Measurements from ENCODE around the gene BTAF1. TPM values are rescaled to one million over a fixed set of nuclear protein-coding genes. Genes with fewer than 3 reads are reported as not detected.

The BTAF1 gene
- total and polyA plus RNA-seq, 10 of the 15 experiments (the other 5 are each of a cell fraction or from before 2014, with no cell fraction given) = 11.8 to 157 (median 55.5) TPM

DNA sequence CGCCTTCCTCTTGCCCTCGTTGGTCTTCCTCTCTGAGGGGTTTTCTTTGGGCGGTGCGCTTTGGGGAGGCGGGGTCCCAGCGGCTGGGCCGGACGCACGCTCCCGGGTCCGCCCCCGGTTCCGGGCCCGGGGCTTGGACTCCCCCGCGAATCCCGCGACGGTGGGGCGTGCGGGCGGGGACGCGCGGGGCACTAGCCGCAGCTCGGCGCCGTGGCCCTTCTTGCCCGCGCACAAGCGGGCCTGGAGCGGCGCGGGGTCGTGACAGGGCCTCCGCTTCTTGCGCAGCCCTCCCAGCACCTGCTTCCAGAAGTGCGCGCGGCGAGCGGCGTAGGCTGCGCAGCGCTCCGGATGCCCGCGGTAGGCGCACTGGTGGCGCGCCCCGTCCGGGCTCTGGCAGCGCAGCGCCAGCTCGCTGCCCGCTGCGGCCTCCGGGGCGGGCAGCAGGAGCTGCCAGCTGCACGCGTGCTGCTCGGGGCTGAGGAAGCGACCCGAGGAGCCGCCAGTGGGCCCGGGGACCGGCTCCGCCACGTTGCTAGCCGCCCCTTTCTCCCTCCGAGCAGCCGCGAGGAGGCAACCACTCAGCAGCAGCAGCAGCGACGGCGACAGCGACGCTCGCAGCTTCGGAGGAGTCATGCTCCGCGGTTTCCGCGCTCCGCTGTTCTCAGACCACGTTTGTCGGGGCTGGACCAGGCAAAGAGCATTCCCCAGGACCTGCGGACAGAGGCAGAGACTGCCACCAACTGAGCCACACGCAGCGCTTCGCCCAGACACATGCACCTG is 15.0 kb upstream of the BTAF1 start (continued):
- TF ChIP-seq, protein P1, sequence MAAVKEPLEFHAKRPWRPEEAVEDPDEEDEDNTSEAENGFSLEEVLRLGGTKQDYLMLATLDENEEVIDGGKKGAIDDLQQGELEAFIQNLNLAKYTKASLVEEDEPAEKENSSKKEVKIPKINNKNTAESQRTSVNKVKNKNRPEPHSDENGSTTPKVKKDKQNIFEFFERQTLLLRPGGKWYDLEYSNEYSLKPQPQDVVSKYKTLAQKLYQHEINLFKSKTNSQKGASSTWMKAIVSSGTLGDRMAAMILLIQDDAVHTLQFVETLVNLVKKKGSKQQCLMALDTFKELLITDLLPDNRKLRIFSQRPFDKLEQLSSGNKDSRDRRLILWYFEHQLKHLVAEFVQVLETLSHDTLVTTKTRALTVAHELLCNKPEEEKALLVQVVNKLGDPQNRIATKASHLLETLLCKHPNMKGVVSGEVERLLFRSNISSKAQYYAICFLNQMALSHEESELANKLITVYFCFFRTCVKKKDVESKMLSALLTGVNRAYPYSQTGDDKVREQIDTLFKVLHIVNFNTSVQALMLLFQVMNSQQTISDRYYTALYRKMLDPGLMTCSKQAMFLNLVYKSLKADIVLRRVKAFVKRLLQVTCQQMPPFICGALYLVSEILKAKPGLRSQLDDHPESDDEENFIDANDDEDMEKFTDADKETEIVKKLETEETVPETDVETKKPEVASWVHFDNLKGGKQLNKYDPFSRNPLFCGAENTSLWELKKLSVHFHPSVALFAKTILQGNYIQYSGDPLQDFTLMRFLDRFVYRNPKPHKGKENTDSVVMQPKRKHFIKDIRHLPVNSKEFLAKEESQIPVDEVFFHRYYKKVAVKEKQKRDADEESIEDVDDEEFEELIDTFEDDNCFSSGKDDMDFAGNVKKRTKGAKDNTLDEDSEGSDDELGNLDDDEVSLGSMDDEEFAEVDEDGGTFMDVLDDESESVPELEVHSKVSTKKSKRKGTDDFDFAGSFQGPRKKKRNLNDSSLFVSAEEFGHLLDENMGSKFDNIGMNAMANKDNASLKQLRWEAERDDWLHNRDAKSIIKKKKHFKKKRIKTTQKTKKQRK (IDR thresholded peaks at IDR 0.05; ENCODE audit: low read depth, low read length) = no peak
- peak; percentile 96 for TF ChIP-seq GATAD2B (conservative IDR thresholded peaks at IDR 0.05; ENCODE audit: low read depth)
- TF ChIP-seq ZBTB33 (IDR thresholded peaks at IDR 0.05) = no peak
- peak; percentile 96 for TF ChIP-seq IKZF1 (conservative IDR thresholded peaks at IDR 0.05)
- TF ChIP-seq ZNF24 (IDR thresholded peaks at IDR 0.05) = 0 out of 2 replicates have a peak, but pooled peaks have one; percentile 31
- no peak for TF ChIP-seq HCFC1 (IDR thresholded peaks at IDR 0.05; ENCODE audit: low read length)
- TF ChIP-seq NKRF (conservative IDR thresholded peaks at IDR 0.05) = peak; percentile 86
- no peak; the same call in 1 of the 2 replicates for TF ChIP-seq RFX5 (IDR thresholded peaks at IDR 0.05; ENCODE audit: low read depth, low read length)
- TF ChIP-seq ZNF207 (IDR thresholded peaks at IDR 0.05; ENCODE audit: borderline replicate concordance) = peak; percentile 73; the same call in 1 of the 2 replicates
- TF ChIP-seq HSF1 (IDR thresholded peaks at IDR 0.05; ENCODE audit: low read depth, low read length) = no peak
- TF ChIP-seq MAX (IDR thresholded peaks at IDR 0.05; ENCODE audit: low read depth, low read length) = peak; percentile 81
- no peak for TF ChIP-seq CREM (IDR thresholded peaks at IDR 0.05; ENCODE audit: low read depth)
- peak; percentile 80; the same call in 1 of the 2 replicates for TF ChIP-seq PAX5 (IDR thresholded peaks at IDR 0.05; ENCODE audit: borderline replicate concordance, low read depth, low read length)
- TF ChIP-seq ELK1 (IDR thresholded peaks at IDR 0.05; ENCODE audit: low read depth, low read length) = no peak
- TF ChIP-seq BHLHE40 (IDR thresholded peaks at IDR 0.05; ENCODE audit: borderline replicate concordance in 1 of 2, low read depth in 2 of 2, low read length in 1 of 2) = peak in 1 of 2 experiments; percentile 71; a peak in 2 of 4 replicates

Measured in GM12878 (cell line).